Measurements from ENCODE around the gene RGS12. TPM values are rescaled to one million over a fixed set of nuclear protein-coding genes. Genes with fewer than 3 reads are reported as not detected.
A peak's percentile ranks its signal among the peaks of the same experiment; 100 is the strongest.

Gene RGS12
- total RNA-seq, 1 donor from 2014 or later = 28.2 TPM

GRCh38 chr4:3288571-3289094 is 4.2 kb upstream of the RGS12 start:
- Histone ChIP-seq H3K9ac (ENCODE audit: low read depth in 1 of 3, low read length in 3 of 3) (peak overlapping the region in 2 of 3 donors; percentile 25 to 30), H3K27me3 (ENCODE audit: control insufficient read depth in 3 of 3, insufficient read depth in 3 of 3, low read length in 3 of 3) (peaks cover 0 to 24% (median 4%) of the 10 kb centered on the region in 3 donors), H3K4me1 (ENCODE audit: control insufficient read depth in 3 of 3, insufficient read depth in 3 of 3, low read length in 3 of 3) (peaks cover 32 to 57% (median 43%) of the 10 kb centered on the region in 3 donors), H3K27ac (ENCODE audit: low read depth, low read length) (no peak overlapping the region), H3K9me3 (ENCODE audit: control insufficient read depth in 3 of 3, low read length in 3 of 3) (no peaks in the 10 kb centered on the region), H3K36me3 (ENCODE audit: control insufficient read depth in 3 of 3, insufficient read depth in 3 of 3, low read length in 3 of 3) (no peaks in the 10 kb centered on the region), H3K4me3 (ENCODE audit: low read length in 3 of 3) (no peak overlapping the region)

DNA sequence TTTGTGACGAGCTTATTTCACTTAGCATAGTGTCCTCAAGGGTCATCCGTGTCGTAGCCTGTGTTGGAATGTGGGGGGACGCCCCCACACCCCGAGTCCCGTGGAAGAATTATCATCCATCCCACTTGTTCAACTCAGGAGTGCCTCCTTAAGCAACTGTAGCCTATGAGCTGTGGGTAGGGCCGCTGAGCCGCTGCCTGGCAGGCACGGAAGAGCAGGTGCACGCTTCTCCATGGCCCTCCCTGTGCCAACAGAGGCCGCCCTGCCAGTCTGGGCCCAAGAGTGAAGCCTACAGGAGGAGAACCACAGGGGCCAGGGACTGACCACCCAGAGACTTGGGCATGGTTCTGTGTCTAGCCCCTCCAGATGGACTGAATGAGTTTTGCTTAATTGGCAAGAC is 2.3 kb upstream of the RGS12 start:
- Histone ChIP-seq H3K4me3 (ENCODE audit: low read length in 3 of 3) (no peak overlapping the region), H3K9me3 (ENCODE audit: control insufficient read depth in 3 of 3, low read length in 3 of 3) (no peaks in the 10 kb centered on the region), H3K9ac (ENCODE audit: low read depth in 1 of 3, low read length in 3 of 3) (peak overlapping the region; percentile 21 to 50 (median 33)), H3K27ac (ENCODE audit: low read depth, low read length) (peak overlapping the region; percentile 93), H3K27me3 (ENCODE audit: control insufficient read depth in 3 of 3, insufficient read depth in 3 of 3, low read length in 3 of 3) (peaks cover 0 to 24% (median 4%) of the 10 kb centered on the region in 3 donors), H3K4me1 (ENCODE audit: control insufficient read depth in 3 of 3, insufficient read depth in 3 of 3, low read length in 3 of 3) (peaks cover 37 to 69% (median 49%) of the 10 kb centered on the region in 3 donors), H3K36me3 (ENCODE audit: control insufficient read depth in 3 of 3, insufficient read depth in 3 of 3, low read length in 3 of 3) (no peaks in the 10 kb centered on the region)

DNA sequence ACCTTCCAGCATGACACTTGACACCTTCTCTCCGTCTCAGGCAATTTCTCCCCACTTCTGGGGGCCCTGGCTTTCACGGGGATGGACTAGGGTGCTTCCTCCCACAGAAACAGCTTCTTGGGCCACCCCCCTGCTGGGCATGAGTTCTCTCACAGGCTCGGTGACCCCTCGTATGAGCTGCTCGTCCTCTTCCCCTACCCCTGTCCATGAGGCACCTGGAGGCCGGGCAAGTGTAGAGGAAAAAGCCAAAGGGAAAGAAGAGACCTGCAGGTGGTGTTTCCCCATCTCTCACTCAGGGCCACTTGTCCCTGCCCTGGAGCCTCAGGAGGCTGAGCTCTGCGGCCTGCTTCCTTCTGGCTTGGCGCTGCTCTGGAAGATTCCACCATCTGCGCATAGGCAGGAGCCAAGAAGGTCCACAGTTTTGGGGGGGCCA is 1.9 kb upstream of the RGS12 start:
- Histone ChIP-seq H3K4me1 (ENCODE audit: control insufficient read depth in 3 of 3, insufficient read depth in 3 of 3, low read length in 3 of 3) (peaks cover 37 to 66% (median 45%) of the 10 kb centered on the region in 3 donors), H3K27ac (ENCODE audit: low read depth, low read length) (peak overlapping the region; percentile 93), H3K27me3 (ENCODE audit: control insufficient read depth in 3 of 3, insufficient read depth in 3 of 3, low read length in 3 of 3) (peaks cover 0 to 24% (median 4%) of the 10 kb centered on the region in 3 donors), H3K4me3 (ENCODE audit: low read length in 3 of 3) (peak overlapping the region in 1 of 3 donors; percentile 40), H3K36me3 (ENCODE audit: control insufficient read depth in 3 of 3, insufficient read depth in 3 of 3, low read length in 3 of 3) (no peaks in the 10 kb centered on the region), H3K9ac (ENCODE audit: low read depth in 1 of 3, low read length in 3 of 3) (peak overlapping the region in 2 of 3 donors; percentile 33 to 50), H3K9me3 (ENCODE audit: control insufficient read depth in 3 of 3, low read length in 3 of 3) (no peaks in the 10 kb centered on the region)

GRCh38 chr4:3291411-3291968 is 1.3 kb upstream of the RGS12 start:
- Histone ChIP-seq H3K4me1 (ENCODE audit: control insufficient read depth in 3 of 3, insufficient read depth in 3 of 3, low read length in 3 of 3) (peaks cover 34 to 62% (median 40%) of the 10 kb centered on the region in 3 donors), H3K9ac (ENCODE audit: low read depth in 1 of 3, low read length in 3 of 3) (peak overlapping the region; percentile 88 to 96 (median 92)), H3K27me3 (ENCODE audit: control insufficient read depth in 3 of 3, insufficient read depth in 3 of 3, low read length in 3 of 3) (peaks cover 0 to 20% (median 2%) of the 10 kb centered on the region in 3 donors), H3K36me3 (ENCODE audit: control insufficient read depth in 3 of 3, insufficient read depth in 3 of 3, low read length in 3 of 3) (no peaks in the 10 kb centered on the region), H3K9me3 (ENCODE audit: control insufficient read depth in 3 of 3, low read length in 3 of 3) (no peaks in the 10 kb centered on the region), H3K27ac (ENCODE audit: low read depth, low read length) (peak overlapping the region; percentile 93), H3K4me3 (ENCODE audit: low read length in 3 of 3) (peak overlapping the region; percentile 75 to 88 (median 87))

DNA sequence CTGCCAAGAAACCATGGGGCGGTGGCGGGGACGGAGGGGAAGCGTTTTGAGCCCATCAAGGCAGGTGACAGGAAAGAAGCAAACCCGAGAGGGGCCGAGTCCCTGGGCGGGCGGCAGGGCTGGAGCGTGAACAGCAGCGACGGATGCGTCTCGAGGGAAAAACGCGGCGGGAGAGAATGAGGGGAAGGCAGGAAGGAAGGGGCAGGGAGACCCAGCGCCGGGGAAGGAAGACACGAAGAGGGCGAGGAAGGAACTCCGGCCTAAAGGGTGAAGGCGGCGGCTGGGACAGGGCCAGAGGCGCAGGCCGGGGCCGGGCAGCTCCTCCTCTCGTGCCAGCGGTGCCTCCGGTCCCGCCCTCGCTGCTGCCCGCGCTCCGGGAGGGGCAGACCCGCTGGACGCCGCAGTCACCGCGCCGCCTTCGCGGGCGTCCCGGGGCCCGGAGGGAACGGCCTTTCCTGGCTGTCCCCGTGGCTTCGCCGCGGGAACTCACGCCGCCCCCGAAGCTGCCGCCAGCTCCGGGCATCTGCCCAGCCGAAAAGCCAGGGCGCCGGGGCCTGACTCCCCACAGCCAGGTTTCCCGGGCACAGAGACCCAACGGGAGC is 751 bp upstream of the RGS12 start:
- Histone ChIP-seq H3K9ac (ENCODE audit: low read depth in 1 of 3, low read length in 3 of 3) (peak overlapping the region; percentile 88 to 96 (median 92)), H3K27ac (ENCODE audit: low read depth, low read length) (peak overlapping the region; percentile 93), H3K4me1 (ENCODE audit: control insufficient read depth in 3 of 3, insufficient read depth in 3 of 3, low read length in 3 of 3) (peaks cover 34 to 62% (median 39%) of the 10 kb centered on the region in 3 donors), H3K9me3 (ENCODE audit: control insufficient read depth in 3 of 3, low read length in 3 of 3) (no peaks in the 10 kb centered on the region), H3K4me3 (ENCODE audit: low read length in 3 of 3) (peak overlapping the region; percentile 75 to 88 (median 87)), H3K27me3 (ENCODE audit: control insufficient read depth in 3 of 3, insufficient read depth in 3 of 3, low read length in 3 of 3) (peaks cover 0 to 14% (median 0%) of the 10 kb centered on the region in 3 donors), H3K36me3 (ENCODE audit: control insufficient read depth in 3 of 3, insufficient read depth in 3 of 3, low read length in 3 of 3) (no peaks in the 10 kb centered on the region)

GRCh38 chr4:3293401-3294391 is 875 bp downstream of the RGS12 start:
- H3K4me1 ChIP-seq (ENCODE audit: control insufficient read depth in 3 of 3, insufficient read depth in 3 of 3, low read length in 3 of 3) = peaks cover 31 to 54% (median 36%) of the 10 kb centered on the region in 3 donors
- peak overlapping the region; percentile 85 to 93 (median 86) for H3K9ac ChIP-seq (ENCODE audit: low read depth in 1 of 3, low read length in 3 of 3)
- peak overlapping the region; percentile 66 for H3K27ac ChIP-seq (ENCODE audit: low read depth, low read length)
- no peaks in the 10 kb centered on the region for H3K9me3 ChIP-seq (ENCODE audit: control insufficient read depth in 3 of 3, low read length in 3 of 3)
- peak overlapping the region; percentile 73 to 86 (median 75) for H3K4me3 ChIP-seq (ENCODE audit: low read length in 3 of 3)
- H3K27me3 ChIP-seq (ENCODE audit: control insufficient read depth in 3 of 3, insufficient read depth in 3 of 3, low read length in 3 of 3) = peaks cover 0 to 3% (median 0%) of the 10 kb centered on the region in 3 donors
- H3K36me3 ChIP-seq (ENCODE audit: control insufficient read depth in 3 of 3, insufficient read depth in 3 of 3, low read length in 3 of 3) = no peaks in the 10 kb centered on the region

- Histone ChIP-seq H3K27ac (ENCODE audit: low read depth, low read length) (peak overlapping the region; percentile 66), H3K4me3 (ENCODE audit: low read length in 3 of 3) (peak overlapping the region in 1 of 3 donors; percentile 13), H3K9me3 (ENCODE audit: control insufficient read depth in 3 of 3, low read length in 3 of 3) (no peaks in the 10 kb centered on the region), H3K27me3 (ENCODE audit: control insufficient read depth in 3 of 3, insufficient read depth in 3 of 3, low read length in 3 of 3) (no peaks in the 10 kb centered on the region), H3K4me1 (ENCODE audit: control insufficient read depth in 3 of 3, insufficient read depth in 3 of 3, low read length in 3 of 3) (peaks cover 35 to 58% (median 42%) of the 10 kb centered on the region in 3 donors), H3K36me3 (ENCODE audit: control insufficient read depth in 3 of 3, insufficient read depth in 3 of 3, low read length in 3 of 3) (no peaks in the 10 kb centered on the region), H3K9ac (ENCODE audit: low read depth in 1 of 3, low read length in 3 of 3) (peak overlapping the region in 2 of 3 donors; percentile 86 to 93)
Measured at GRCh38 chr4:3294401-3295241, 1.8 kb downstream of the RGS12 start.

DNA sequence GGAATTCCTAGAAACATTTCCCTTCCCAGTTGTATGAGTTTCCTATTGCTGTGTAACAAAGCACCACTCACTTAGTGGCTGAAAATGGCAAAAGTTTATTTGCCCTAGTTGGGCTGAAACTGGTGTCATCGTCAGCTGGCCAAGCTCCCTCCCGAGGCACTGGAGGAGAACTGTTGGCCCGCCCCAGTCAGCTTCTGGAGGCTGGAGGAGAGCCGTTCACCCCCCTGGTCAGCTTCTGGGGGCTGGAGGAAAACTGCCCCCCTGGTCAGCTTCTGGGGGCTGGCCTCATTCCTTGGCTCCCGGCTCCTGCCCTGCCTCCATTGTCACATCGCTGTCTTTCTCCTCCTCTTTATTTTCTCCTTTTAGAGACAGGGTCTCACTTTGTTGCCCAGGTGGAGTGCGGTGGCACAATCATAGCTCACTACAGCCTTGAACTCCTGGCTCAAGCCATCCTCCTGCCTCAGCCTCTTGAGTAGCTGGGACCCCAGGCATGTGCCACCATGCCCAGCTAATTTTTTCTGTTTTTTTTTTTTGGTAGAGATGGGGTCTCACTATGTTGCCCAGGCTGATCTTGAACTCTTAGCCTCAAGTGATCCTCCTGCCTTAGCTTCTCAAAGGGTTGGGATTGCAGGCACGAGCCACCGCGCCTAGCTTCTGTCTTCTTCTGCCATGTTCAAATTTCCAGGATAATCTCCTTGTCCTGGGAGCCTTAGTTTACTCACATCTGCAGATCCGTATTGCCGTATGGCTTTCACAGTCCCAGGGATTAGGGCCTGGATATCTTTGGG is 3.2 kb downstream of the RGS12 start:
- H3K4me3 ChIP-seq (ENCODE audit: low read length in 3 of 3) = no peak overlapping the region
- peaks cover 28 to 56% (median 37%) of the 10 kb centered on the region in 3 donors for H3K4me1 ChIP-seq (ENCODE audit: control insufficient read depth in 3 of 3, insufficient read depth in 3 of 3, low read length in 3 of 3)
- no peaks in the 10 kb centered on the region for H3K36me3 ChIP-seq (ENCODE audit: control insufficient read depth in 3 of 3, insufficient read depth in 3 of 3, low read length in 3 of 3)
- H3K9me3 ChIP-seq (ENCODE audit: control insufficient read depth in 3 of 3, low read length in 3 of 3) = no peaks in the 10 kb centered on the region
- H3K27me3 ChIP-seq (ENCODE audit: control insufficient read depth in 3 of 3, insufficient read depth in 3 of 3, low read length in 3 of 3) = no peaks in the 10 kb centered on the region
- H3K9ac ChIP-seq (ENCODE audit: low read depth in 1 of 3, low read length in 3 of 3) = no peak overlapping the region
- H3K27ac ChIP-seq (ENCODE audit: low read depth, low read length) = no peak overlapping the region

Data from skeletal muscle tissue (tissue), 4 donors.